ENCODE results near the gene COL18A1. TPM values are rescaled to one million over a fixed set of nuclear protein-coding genes. Genes with fewer than 3 reads are reported as not detected.
A peak's percentile ranks its signal among the peaks of the same experiment; 100 is the strongest.

The COL18A1 gene
- total and polyA plus RNA-seq, 2 of the 8 experiments (the other 6 are each of a cell fraction or from before 2014, with no cell fraction given) = 145 to 201 TPM

GRCh38 chr21:45434645-45435217, 29.8 kb downstream of the COL18A1 start:
- H4K5ac ChIP-seq (ENCODE audit: insufficient read length, low read depth, low read length) = no peak overlapping the region
- no peak overlapping the region for H3K18ac ChIP-seq (ENCODE audit: extremely low read depth, low read length)
- no peak overlapping the region for H2BK15ac ChIP-seq (ENCODE audit: low read length)
- peaks cover 19% of the 10 kb centered on the region for H3K79me1 ChIP-seq (ENCODE audit: low read depth, low read length)
- no peak overlapping the region for H2AFZ ChIP-seq (ENCODE audit: low read length)
- ChIA-PET CTCF (ENCODE audit: partially characterized antibody) (interaction anchor here (0.6 to 2.6 kb wide), 10 partner anchors 15 to 294 kb away, joined by 3 to 13 read pairs (median 4); no protein-coding TSS in a partner anchor), POLR2A (ENCODE audit: partially characterized antibody) (interaction anchor here (0.9 to 3.6 kb wide), 5 partner anchors 14 to 111 kb away, joined by 3 to 17 read pairs (median 3); no protein-coding TSS in a partner anchor)
- H4K20me1 ChIP-seq (replicated peaks in 1 of 2; ENCODE audit: control insufficient read depth in 1 of 2, insufficient read depth in 2 of 2, low read length in 2 of 2) = peaks cover 9 to 51% of the 10 kb centered on the region in 2 experiments
- no peaks in the 10 kb centered on the region for H3K27me3 ChIP-seq (replicated peaks in 1 of 4; ENCODE audit: control insufficient read depth in 3 of 4, extremely low read depth in 1 of 4, insufficient read depth in 3 of 4, low read length in 3 of 4)
- H3K79me2 ChIP-seq (ENCODE audit: control insufficient read depth in 1 of 2, insufficient read depth in 2 of 2, low read length in 2 of 2) = peaks cover 6 to 92% of the 10 kb centered on the region in 2 experiments; a peak in 3 of 4 replicates
- no peak overlapping the region for H3K14ac ChIP-seq (ENCODE audit: insufficient read length)
- 82% methylated on average over 12 of the region's 17 CpGs; no CpG with 5 or more reads in 1 of the 2 experiments for WGBS, 2 experiments (ENCODE audit: extremely low coverage in 1 of 2, insufficient coverage in 1 of 2, insufficient read length in 1 of 2, insufficient replicate concordance in 2 of 2, low coverage in 1 of 2, low lambda C conversion rate in 2 of 2, missing lambda C conversion rate in 1 of 2)
- H3K4me3 ChIP-seq (ENCODE audit: extremely low read depth in 1 of 4, insufficient read depth in 2 of 4, low read depth in 3 of 4, low read length in 4 of 4) = no peak overlapping the region
- no peak overlapping the region for H3K56ac ChIP-seq (replicated peaks; ENCODE audit: insufficient read length, low read depth, low read length)
- no peak overlapping the region for H3K9ac ChIP-seq (replicated peaks in 1 of 4; ENCODE audit: extremely low read depth in 1 of 4, low read depth in 3 of 4, low read length in 3 of 4)
- peak overlapping the region; percentile 51 for H3K4ac ChIP-seq (replicated peaks; ENCODE audit: insufficient read length, low read depth, low read length)
- no peak overlapping the region for H4K8ac ChIP-seq (ENCODE audit: extremely low read depth, insufficient read depth, low read length)
- H2BK120ac ChIP-seq (replicated peaks; ENCODE audit: low read depth, low read length) = no peak overlapping the region
- H3K23ac ChIP-seq (ENCODE audit: insufficient read length) = no peak overlapping the region
- TF ChIP-seq JUN (IDR thresholded peaks at IDR 0.05; ENCODE audit: low read depth, low read length) = no peak
- no peak for TF ChIP-seq TBP (IDR thresholded peaks at IDR 0.05; ENCODE audit: low read depth, low read length)
- no peak overlapping the region for H2AK5ac ChIP-seq (ENCODE audit: low read depth, low read length)
- no peak overlapping the region for H2BK20ac ChIP-seq (ENCODE audit: low read length)
- no peak overlapping the region for H3K4me2 ChIP-seq (ENCODE audit: insufficient read depth in 1 of 2, low read depth in 2 of 2, low read length in 2 of 2)
- no peak overlapping the region for H4K91ac ChIP-seq (replicated peaks; ENCODE audit: insufficient read length, low read length)
- H3K27ac ChIP-seq (ENCODE audit: low read depth, low read length) = peak overlapping the region; percentile 38
- H3K36me3 ChIP-seq (ENCODE audit: control insufficient read depth in 2 of 4, insufficient read depth in 4 of 4, low read length in 3 of 4) = peaks cover 0 to 7% (median 0%) of the 10 kb centered on the region in 4 experiments; a peak in 4 of 8 replicates
- H2BK5ac ChIP-seq (ENCODE audit: low read depth, low read length) = 0 out of 2 replicates have a peak overlapping the region, but pooled peaks have one; percentile 8
- peaks cover 0 to 34% (median 28%) of the 10 kb centered on the region in 4 experiments; a peak in 6 of 7 replicates for H3K4me1 ChIP-seq (replicated peaks in 1 of 4; ENCODE audit: control insufficient read depth in 3 of 4, insufficient read depth in 4 of 4, low read length in 3 of 4)
- no peaks in the 10 kb centered on the region for H3K9me3 ChIP-seq (ENCODE audit: insufficient read depth in 2 of 2, low read depth in 1 of 2, low read length in 1 of 2)
- H3K23me2 ChIP-seq (ENCODE audit: low read depth, low read length) = peaks cover 11% of the 10 kb centered on the region
- DNase-seq (ENCODE audit: low read depth in 1 of 2, low spot score in 2 of 2) (no peak), FAIRE-seq (no peak)
- no peak overlapping the region for H2BK12ac ChIP-seq (ENCODE audit: low read depth, low read length)

Measured in H1 (cell line).